Measurements from ENCODE around the gene SHROOM3.

Gene SHROOM3

DNA sequence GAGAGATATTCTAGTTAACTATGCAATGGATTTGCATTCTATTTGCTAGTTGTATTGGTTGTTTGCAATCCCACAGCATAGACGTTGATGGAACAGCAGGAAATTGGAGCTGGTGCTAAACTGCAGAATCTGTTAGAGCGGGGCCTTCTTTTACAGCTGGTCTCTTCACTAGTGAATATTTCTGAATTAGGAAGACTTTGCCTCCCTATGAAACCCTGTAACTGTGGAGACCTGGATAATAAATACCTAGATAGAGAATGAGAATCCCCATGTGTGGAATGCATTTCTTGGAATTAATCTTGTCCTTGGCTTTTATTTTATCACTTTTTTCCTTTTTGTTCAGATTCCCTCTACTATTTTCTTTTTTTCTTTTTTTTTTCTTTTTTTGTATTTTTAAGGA, 109.7 kb downstream of the SHROOM3 start:
- DNase-seq: no peak

DNA sequence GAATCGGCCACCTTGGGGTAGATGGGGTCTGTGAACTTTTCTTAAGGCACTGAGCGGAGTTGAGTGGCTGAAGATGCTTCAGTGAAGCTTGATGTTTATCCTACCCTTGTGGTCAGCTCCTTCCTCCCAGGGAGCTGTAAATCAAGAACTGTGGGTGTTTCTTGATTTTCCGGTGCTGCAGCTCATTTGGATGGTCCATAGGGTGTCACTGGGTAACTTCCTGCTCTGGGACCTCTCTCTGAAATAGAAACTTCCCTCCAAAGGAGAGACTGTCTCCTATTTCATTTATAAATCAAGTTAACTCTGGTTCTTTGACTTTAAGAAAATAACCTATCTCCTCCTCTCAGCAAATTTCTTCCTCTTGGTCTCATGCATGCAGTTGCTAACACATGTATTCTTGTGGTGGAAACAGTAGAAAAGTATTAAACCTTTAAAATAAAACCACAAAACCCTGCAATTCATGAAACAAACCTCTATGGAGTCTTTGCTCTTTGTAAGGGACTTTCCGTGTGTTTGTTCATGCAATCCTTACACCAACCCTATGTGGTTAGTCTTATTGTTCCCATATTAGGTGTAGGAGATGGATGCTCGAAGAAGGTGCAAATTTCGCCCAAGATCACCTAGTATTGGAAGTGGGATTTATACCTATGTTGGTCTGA, 110.3 kb downstream of the SHROOM3 start:
- no peak for DNase-seq

DNA sequence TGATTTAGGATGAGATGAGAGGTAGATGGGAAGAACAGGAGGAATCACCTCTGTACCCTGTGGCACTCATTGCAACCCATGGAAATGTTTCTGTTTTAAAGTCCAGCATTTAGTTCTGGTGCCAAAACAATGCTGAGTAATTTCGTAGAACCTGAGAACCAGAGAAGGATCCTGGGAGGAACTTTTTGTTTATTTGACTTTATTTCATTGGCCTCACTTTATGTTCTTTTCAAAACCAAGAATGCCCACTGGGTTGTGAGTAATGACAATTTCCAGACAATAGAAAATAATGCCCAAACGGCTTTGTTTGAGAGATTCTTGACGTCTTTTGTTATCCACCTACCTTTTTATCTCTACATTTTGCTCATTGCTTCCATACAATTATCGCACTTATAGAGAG, 111.3 kb downstream of the SHROOM3 start:
- DNase-seq: no peak

DNA sequence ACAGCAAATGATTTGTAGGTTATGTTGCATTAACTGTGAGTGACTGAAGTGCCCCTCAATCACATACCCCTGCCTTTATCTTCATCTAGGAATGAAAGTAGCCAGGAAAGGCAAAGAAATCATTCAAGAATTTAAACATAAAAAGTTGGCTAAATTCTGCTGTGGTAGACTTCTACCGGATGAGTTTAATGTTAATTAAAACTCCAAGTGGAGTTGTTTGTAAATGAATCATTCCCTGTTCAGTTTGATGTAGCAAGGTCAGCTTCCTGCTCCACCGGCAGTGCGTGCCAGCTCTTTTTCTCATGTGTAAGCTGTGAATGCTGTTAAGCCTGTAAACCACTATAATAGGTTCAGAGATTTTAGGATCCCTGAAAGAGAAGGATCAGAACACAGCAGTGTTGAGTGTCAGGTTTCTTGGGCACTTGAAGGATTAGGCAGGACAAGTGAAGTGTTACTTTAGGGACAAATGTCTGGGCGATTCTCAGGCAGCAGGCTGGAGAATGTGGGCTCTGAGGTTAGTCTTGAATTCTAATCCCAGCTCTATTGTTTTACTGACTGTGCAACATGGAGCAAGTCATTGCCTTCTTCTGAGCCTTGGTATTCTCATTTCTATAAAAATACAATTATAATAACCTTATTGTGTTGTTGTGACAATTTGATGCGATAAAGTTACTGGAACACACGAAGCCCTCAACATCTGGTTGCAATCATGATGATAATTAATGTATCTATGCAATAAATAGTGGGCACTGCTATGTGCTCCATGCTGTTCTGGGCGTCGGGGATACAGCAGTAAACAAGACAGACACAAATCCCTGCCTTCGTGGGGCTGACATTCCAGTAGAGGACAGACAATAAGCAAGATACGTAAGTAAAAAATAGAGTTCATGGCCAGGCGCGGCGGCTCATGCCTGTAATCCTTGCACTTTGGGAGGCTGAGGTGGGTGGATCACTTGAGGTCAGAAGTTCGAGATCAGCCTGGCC, 112.0 kb downstream of the SHROOM3 start:
- no peak for DNase-seq

DNA sequence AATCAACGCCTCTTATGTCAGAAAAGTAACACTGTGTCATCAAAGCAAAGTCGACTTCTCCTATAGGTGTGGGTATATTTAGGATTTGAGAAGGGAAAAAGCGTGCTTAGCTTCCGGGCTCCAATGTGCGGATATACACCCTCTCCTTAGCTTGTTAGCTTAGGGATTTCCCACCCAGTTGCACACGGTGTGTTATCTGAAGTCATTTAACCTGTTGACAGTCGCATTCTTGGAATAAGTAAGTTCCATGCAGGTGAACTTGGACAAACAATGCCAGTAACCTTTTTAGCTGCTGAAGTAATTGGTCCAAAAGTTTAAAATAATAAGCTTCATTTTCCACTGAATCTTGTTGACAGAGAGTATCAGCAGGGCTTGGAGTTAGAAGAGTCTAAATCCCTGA, 113.7 kb downstream of the SHROOM3 start:
- DNase-seq: no peak

DNA sequence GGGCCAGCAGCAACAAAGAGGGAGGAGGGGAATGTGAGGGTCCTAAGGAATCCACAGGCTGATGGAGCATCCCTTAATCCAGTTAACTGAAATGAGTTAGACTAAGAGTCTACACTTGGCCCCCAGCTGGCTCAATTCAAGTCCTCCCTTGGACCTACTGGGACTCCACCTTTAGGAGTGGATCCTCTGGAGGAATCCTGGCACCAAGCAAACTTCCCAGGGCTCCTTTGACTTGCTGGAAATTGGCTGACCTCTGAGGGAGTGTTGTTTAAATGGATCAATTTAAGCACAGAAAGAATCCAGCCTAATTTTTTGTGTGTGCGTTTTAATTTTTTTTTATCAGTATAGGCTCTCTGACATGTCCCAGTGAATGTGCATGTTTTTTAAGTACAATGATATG, 114.7 kb downstream of the SHROOM3 start:
- no peak for DNase-seq

DNA sequence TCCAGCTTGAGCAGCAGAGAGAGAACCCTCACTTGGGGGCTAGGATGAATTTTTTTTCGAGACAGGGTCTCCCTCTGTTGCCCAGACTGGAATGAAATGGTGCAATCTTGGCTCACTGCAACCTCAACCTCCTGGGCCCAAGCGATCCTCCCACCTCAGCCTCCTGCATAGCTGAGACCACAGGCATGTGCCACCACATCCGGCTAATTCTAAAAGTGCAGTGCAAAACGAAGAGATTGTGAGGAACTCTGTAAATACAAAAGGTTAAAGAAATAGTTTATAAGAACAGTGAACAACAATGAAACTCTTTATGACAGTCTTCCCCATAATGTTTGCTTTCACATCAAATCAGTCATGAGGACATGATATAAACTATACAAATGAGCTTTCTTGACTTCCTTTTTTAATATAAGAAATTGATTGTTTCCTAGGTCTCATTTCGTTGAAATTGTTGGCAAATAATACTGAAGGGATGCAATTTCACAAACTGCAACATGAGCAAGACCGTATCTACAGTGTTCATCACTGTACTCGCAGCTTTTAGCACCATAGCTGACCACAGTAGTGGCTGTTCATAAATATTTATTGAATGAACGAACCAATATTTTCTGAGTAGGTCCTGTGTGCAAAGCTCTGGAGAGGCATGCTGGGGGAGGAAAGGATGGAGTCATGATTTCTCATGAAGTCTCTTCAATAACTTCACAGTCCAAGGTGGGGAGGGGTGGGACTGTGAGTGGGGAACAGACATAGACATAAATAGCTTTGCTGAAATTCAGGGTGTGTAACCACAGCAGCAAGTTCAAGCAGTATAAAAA, 116.1 kb downstream of the SHROOM3 start:
- DNase-seq: no peak

DNA sequence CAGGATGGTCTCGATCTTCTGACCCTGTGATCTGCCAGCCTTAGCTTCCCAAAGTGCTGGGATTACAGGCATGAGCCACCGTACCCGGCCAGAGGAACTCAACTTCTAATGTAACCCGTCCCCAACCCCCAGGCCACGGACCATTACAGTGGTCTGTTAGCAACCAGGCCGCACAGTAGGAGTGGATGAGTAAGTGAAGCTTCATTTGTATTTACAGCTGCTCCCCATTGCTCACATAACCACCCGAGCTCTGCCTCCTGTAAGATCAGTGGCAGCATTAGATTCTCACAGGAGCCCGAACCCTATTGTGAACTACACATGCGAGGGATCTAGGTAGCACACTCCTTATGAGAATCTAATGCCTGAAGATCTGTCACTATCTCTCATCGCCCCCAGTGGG, 119.6 kb downstream of the SHROOM3 start:
- DNase-seq: no peak

DNA sequence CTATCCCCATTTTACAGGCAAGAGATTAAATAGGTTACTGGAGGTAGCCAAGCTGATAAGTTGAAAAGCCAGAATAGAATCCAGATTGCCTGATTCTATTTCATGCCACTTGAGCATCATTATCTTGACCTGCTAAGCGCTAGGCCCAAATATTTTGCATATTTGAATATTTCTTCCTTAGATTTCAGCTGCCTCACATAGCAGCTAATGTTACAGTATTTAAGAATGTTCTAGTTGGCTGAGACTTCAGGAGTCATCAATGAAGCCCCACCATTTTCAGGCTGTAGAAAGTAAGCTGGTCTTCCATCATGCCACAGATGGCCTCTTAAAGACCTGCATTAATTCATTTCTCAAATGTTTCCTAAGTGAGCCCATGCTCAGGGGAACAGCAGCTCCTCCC, 121.4 kb downstream of the SHROOM3 start:
- no peak for DNase-seq

DNA sequence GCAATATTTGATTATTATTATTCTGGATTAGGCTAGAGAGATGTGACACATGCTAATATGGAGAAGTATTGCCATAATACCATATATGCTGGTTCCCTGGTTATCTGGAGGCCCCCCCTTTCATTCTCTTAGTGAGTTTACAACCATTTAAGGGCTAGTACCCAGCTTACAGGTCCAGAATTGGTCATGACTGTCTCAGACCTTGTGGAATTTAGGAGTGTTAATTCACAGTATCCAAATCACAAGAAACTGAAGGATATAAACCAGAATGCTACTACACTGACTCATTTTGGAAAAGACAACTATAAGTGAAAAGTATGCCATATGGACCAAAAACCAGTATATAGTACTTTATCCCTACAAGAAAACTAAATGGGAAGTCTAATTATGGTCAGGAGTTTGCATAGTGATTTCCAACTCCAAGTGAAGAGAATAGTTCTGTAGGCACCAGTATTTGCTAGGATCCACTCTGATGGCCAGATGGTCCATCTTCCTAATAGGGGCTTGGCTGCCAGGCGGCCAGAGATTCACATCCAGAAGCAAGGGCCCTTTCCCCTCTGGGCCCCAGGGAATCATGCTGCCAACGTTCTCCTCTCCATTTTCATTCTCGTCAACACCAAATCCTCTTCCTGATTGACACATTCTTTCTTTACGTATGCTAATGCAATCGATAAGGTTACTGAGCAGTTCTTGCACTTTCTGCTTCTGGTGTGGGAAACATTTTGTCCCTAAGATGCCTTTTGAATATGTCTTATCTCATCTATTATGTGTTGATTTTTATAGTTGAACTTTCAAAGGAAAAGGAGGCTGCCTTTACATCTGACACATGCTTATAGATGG, 123.6 kb downstream of the SHROOM3 start:
- no peak for DNase-seq

DNA sequence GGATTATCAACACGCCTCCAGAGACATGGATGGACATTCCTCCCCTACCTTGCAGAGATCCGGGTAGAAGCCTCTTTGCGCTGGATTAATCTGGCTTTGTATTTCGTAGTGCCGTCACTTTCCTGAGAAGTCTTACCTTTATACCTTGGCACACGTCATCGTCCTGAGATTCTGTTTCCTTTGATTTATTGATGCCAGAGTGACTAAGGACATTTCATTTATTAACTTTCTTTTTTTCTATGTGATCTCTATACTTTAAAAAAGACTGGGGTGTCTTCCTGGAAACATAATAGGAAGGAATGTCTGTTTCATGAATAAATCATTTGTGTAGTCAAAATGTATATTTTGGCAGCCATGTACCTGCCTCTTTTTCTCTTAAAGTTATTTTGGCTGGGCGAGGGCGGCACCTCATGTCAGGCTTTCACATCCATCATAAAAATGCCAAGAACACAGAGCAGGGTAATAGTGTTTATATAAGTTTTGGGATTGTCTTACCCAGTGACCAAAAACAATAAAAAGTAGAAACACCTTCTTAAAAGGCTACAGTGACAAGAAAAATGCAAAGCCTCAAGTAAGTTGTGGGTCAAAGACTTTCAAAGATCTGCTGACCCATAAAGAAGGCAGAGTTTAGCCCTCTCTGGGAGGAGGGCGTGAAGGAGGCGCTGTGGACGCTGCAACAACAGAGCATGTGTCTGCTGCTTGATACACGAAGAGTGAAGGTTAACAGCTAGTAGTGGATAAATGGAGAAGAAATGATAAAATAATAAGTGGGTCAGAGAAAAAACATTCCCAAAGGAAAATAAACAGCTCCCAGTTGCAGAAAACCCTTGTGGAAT, 124.4 kb downstream of the SHROOM3 start:
- DNase-seq: no peak

DNA sequence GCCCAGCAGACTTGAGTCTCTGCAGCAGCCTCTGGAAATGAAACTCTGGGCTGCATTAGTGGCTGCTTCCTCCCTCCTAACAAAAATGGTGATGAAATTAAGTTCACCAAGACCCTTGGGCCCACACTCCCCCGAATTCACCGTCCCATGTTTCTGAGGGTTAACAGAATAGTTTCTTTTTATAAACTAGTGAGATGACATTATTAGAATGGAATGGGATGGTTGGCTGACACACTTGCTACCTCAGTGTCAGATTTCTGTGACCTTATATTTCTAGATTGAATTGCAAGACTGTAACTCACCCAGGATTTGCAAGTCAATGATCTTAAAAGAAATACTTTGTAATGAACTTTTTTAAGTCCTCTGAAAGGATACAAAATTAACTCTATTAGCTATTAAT, 127.1 kb downstream of the SHROOM3 start:
- DNase-seq: no peak

DNA sequence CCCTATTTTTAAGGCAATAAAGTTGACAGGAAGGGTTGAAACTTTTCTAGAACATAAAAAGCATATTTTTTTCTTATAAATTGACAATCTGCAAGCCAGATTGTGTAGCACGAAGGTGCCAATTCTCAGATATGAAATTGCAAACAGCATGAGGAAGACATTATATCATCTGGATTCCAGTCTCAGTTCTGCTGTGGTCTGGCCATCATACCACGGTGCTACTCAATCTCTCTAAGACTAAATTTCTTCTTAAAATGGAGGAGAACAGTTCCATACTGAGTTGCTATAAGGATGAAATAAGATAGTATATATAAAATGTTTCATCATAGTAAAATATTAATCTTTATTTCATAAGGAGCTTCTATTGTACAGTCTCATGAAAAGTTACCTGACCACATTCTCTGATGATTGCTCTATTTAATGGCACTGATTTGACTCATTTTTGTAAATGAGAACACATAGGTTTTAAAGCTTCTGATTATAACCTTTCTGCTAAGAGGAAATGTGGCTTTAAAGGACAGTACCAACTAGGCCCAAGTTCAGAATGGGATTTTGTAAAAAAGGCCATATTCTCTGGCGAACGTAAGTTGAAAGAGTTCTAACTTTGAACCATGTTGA, 127.9 kb downstream of the SHROOM3 start:
- no peak for DNase-seq

DNA sequence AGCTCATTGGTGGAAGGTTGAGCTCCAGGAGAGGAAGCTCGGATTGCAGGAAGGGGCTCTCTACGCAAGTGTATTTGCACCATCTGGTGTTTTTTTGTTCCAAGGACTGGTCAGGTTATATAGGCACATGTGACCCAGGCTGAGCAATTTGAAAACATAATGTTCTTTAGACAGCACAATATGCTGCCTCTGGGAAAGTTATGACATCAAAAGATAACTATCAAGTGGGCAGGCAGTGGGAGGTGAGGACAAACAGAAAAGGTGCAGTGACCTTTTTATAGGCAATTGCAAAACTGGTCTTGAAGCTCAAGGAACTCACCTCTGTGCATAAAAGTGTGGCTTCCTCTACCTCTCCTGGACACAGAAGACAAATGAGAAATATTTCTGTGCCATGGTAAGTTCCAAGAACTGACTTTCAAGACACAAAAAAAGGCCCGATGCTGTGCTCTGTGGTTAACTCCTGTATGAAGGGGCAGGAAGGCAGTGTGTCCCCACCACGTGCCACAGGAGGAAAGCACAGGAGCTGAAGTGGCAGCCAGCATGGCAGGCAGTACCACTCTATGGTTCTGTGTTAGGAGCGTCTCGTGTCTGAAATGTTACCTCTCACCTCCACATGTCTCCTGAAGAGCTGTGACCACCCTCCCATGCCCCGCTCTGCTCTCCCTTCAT, 128.6 kb downstream of the SHROOM3 start:
- no peak for DNase-seq

DNA sequence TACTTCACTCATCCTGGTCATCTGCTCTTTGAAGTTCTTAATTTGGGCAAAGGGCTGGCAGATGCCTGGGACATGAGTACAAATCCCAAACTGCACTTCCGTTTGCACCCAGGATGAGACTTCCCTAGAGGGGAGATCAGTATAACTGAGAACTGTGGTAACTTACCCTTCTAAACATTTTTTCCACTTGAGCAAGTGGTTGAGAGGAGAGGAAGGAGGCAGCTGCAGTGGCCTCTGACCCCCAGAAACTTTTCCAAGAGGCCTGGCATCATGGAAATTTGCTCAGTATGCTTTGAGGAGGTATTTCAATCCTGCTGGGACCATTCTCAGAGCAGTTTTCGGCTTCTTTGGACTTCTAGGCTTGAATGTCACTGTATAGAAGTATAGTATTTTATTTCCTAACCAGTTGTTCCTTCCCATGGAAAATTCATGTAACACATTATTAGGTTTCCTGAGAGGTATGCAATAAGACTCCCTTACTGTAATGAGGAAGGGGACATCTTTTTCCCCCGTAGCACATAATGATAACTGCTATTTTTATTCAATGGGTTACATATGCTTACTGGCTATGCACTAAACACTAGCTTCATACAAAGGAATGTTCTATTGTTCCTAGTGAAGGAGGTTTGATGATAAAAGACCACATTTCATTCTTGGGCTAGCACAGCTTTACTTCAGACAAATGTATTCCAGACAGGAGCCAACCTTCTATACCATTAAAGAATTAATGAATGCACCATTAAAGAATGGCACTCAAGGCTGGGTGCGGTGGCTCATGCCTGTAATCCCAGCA, 129.3 kb downstream of the SHROOM3 start:
- DNase-seq: no peak

DNA sequence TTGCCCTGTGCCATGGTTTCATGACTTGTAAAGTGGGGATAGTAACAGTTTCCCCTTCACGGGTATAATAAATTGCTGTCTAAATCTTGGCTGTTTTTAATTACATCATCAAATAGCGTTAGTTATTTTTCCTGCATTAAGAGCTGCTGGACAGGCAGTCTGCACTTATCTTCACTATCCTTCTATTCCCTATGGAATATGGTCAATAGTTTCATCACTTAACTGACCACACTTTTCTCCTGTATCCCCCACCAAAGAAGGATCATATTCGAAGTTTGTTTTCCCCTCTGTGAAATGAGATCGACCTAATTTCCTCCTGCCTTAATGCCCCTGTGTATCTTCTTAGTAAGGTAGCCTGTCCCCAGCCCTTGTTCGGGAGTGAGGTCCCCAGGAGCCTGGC, 133.2 kb downstream of the SHROOM3 start:
- no peak for DNase-seq

DNA sequence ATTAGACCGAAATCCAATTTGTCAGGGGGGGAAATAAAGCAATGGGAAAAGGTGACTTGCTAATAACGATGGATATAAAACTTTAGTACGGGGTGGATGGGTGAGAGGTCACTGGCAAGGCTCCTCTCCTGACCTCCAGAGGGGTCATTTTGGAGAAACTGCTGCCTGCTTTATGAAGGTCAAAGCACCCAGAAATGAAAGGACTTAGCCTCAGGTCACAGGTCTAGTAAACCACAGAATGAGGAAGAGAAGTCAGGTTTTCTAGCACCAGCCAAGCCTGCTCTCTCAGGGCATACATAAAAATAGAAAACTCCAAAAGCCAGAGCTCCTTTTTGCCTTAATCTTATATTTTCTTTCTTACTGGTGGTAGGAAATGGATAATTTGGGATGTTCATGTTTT, 134.2 kb downstream of the SHROOM3 start:
- DNase-seq: no peak

DNA sequence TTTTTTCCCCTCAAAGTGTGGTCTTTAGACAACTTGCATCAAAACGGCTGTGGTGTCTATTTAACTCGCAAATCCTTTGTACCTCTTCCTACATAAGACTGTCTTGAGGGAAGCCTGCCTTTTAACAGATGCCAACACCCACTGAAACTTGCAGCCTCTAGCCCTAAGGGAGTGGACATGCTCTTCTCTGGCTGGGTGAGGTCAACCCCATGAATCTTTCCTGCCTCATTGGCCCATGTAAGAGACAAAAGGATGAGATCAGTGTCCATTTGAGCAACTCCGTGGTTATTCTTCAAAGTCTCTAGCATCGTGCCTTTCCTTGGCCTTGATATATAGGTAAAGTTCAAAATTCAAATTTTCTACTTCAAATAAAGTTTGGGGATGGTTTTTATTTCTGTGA, 134.7 kb downstream of the SHROOM3 start:
- DNase-seq: no peak

DNA sequence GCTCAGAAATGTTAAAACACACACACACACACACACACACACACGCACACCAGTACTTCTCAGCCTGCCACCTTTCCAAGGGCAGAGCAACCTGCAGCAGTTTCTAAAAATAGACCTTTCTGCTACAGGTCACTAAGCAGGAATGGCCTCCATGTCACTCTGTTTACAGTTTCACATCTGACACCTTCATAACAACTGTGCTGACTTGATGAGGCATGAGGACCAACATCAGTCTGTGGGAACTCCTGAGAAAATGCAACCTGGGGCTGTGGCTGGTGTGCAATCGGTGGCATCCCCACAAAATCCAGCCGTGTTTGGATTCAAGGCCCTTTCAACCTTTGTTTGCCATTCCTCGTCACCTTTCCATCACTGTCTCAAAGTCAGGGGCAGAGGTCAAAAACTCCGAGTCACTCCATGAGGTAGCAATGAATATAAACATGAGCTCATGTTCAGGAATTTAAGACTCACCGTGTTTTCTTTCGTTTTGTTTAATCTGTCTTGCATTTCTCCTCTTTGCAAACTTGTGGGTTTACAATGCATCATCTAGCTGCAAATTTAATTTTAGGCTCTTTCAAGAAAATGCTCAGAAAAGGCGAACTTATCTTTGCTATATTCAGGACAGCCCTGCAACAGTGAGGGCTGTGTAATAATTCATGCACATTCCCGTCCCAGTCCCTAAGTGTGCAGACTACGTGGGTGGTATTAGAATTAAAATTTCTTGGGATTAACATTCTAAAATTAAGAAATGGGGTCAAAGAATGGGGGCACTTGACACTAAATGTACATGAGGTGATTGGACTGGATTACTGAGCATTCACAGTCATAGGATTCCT, 135.3 kb downstream of the SHROOM3 start:
- no peak for DNase-seq
